ENCODE measurements around the gene NPTXR.

The NPTXR gene

GRCh38 chr22:38843657-38844314, at the start of gene NPTXR:
Gene NPTXR (minus strand): TSS chr22:38844028.
- FAIRE-seq: peak; percentile 37
- peak; percentile 88 for DNase-seq (ENCODE audit: low spot score)

GRCh38 chr22:38891256-38891655, 47.4 kb upstream of the NPTXR start:
- no peak for FAIRE-seq
- DNase-seq (ENCODE audit: low spot score): no peak

GRCh38 chr22:38890377-38890776, 46.5 kb upstream of the NPTXR start:
- FAIRE-seq: no peak
- DNase-seq (ENCODE audit: low spot score): no peak

- DNase-seq (ENCODE audit: low spot score): no peak
- FAIRE-seq: no peak
Observed at GRCh38 chr22:38886333-38886732, 42.5 kb upstream of the NPTXR start.

GRCh38 chr22:38882972-38883622, 39.3 kb upstream of the NPTXR start:
- DNase-seq (ENCODE audit: low spot score): no peak
- FAIRE-seq: no peak

GRCh38 chr22:38881997-38882879, 38.4 kb upstream of the NPTXR start:
- FAIRE-seq: no peak
- DNase-seq (ENCODE audit: low spot score): no peak

- DNase-seq (ENCODE audit: low spot score) (peak; percentile 31), FAIRE-seq (peak; percentile 5)
Observed at GRCh38 chr22:38881464-38881871, 37.6 kb upstream of the NPTXR start.

- DNase-seq (ENCODE audit: low spot score): no peak
- FAIRE-seq: no peak
Observed at GRCh38 chr22:38879961-38880360, 36.1 kb upstream of the NPTXR start.

GRCh38 chr22:38879108-38879729, 35.4 kb upstream of the NPTXR start:
- DNase-seq (ENCODE audit: low spot score) (no peak), FAIRE-seq (no peak)

GRCh38 chr22:38878001-38878400, 34.2 kb upstream of the NPTXR start:
- FAIRE-seq (no peak), DNase-seq (ENCODE audit: low spot score) (no peak)

- DNase-seq (ENCODE audit: low spot score): peak; percentile 2
- FAIRE-seq: no peak
Observed at GRCh38 chr22:38874529-38875222, 30.8 kb upstream of the NPTXR start.

GRCh38 chr22:38873469-38874411, 29.9 kb upstream of the NPTXR start:
- DNase-seq (ENCODE audit: low spot score) (no peak), FAIRE-seq (peak; percentile 52)

- DNase-seq (ENCODE audit: low spot score): peak; percentile 68
- FAIRE-seq: peak; percentile 76
Observed at GRCh38 chr22:38872831-38873248, 29.0 kb upstream of the NPTXR start.

GRCh38 chr22:38872172-38872830, 28.5 kb upstream of the NPTXR start, which contains the start of gene CBX6:
Gene CBX6 (minus strand): TSS chr22:38872216. CDS start chr22:38872190, 26 bp downstream.
- peak; percentile 99 for FAIRE-seq
- DNase-seq (ENCODE audit: low spot score): peak; percentile 99

GRCh38 chr22:38871360-38872171, 27.7 kb upstream of the NPTXR start:
- DNase-seq (ENCODE audit: low spot score) (no peak), FAIRE-seq (no peak)

- no peak for FAIRE-seq
- DNase-seq (ENCODE audit: low spot score): no peak
Observed at GRCh38 chr22:38870791-38871359, 27.0 kb upstream of the NPTXR start.

- DNase-seq (ENCODE audit: low spot score) (peak; percentile 87), FAIRE-seq (no peak)
Observed at GRCh38 chr22:38870312-38870741, 26.5 kb upstream of the NPTXR start.

- FAIRE-seq: no peak
- no peak for DNase-seq (ENCODE audit: low spot score)
Observed at GRCh38 chr22:38869663-38870062, 25.8 kb upstream of the NPTXR start.
